ENCODE measurements around the gene DLEC1.
"Not testable (repeated sequence)": the region's sequence is repeated elsewhere in the genome, so short reads cannot be mapped to it uniquely, and the experiment has no call there.

The DLEC1 gene

DNA sequence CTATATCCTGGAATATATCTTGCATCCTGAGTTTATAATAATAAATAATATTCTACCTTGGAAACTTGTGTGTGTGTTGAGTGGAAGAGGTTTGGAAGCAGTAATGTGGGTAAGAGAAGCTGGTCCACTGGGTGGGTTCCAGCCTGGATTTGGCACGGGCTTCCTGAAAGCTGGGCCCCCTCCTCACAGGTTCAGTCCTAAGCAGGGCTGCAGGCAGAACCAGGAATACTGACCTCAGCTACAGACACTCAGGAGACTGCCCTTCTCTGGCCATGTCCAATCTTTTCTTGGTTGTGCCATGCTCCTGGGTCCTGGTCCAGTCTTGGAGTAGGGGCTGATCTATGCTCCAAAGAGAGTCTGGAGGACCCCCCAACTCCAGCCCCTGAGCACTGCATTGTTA lies 104.0 kb downstream of the DLEC1 start:
- no peak for DNase-seq

DNA sequence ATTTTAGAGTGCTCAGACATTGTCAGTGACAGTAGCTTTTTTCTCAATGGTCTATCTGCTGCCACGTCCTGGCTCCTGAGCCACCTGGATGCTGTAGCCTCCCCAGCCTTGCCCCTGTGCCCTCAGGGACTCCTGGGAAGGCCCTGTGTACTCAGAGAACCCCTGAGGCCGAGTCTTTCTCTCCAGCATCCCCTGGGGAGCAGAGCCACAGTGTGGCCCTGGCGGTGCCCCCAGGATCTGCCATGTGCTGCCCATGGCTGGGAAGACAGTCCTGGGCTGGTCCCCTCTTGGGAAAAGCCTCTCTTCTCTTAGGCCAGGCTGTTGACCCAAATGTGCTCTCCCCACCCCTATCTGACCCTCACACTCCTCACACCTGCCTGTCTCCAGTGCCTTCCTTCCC lies 104.5 kb downstream of the DLEC1 start:
- DNase-seq = no peak

DNA sequence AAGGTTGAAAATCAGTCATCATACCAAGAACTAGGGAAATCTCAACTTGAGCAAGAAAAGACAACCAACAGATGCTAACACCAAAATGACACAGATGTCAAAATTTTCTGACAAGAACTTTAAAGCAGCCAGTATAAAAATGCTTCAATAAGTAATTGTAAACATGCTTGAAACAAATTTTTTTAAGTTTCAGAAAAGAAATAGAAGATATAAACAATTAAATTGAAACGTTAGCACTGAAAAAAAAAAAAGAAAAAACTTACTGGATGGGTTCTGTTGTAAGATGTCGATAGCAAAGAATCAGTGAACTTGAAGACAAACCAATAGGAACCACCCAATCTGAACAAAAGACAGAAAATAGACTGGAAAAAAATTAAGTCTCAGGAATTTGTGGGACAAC lies 107.5 kb downstream of the DLEC1 start:
- no peak for DNase-seq

DNA sequence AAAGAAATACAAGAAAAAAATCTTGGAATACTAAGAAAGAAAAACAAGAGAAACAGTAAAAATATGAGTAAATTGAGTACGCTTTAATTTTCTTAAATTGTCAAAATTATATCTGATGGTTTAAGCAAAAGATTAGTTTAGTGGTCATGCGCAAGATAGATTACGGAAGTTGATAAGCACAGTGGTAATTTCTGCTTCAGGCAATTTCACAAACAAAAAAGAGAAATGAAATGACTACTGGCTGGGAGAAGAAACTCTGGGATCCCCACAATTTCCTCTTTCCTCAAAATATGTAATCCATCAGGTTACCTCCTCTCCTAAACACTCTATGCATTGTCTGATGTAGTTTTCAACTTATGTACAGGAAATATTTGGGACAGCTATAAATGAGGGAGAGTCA lies 108.4 kb downstream of the DLEC1 start:
- DNase-seq = no peak

DNA sequence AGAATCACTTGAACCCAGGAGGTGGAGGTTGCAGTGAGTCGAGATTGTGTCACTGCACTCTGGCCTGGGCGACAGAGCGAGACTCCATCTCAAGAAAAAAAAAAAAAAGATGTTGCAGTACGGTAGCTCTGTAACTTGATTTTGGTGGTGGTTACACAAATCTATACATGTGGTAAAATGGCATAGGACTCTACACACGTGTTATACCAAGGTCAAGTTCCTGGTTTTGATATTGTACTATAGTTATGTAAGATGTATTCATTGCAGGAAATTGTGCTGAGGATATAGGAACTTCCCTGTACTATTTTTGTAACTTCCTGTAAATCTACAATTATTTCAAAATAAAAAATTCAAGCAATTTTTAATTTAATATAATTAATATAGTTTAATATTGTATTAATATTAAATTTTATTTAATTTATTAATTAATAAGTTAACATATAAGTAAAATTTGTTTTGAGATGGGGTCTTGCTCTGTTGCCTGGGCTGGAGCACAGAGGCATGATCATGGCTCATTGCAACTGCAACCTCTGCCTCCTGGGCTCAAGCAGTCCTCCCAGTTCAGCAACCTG lies 109.4 kb downstream of the DLEC1 start:
- no peak for DNase-seq

DNA sequence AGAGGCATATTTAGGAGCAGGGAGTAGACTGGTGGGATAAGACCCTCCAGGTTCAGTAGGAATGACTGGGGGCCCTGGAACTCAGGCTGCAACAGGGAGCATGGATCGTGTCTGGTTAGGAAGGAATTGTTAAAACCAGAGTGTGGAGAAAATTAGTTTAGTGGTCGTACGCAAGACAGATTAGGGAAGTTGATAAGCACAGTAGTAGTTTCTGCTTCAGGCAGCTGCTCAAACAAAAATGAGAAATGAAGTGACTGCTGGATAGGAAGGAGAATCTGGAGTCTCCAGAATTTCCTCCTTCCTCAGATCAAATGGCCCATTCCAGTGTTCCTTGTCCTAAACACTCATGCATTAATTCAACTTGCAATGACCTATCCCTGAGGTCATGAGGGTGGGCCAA lies 110.7 kb downstream of the DLEC1 start:
- no peak for DNase-seq

DNA sequence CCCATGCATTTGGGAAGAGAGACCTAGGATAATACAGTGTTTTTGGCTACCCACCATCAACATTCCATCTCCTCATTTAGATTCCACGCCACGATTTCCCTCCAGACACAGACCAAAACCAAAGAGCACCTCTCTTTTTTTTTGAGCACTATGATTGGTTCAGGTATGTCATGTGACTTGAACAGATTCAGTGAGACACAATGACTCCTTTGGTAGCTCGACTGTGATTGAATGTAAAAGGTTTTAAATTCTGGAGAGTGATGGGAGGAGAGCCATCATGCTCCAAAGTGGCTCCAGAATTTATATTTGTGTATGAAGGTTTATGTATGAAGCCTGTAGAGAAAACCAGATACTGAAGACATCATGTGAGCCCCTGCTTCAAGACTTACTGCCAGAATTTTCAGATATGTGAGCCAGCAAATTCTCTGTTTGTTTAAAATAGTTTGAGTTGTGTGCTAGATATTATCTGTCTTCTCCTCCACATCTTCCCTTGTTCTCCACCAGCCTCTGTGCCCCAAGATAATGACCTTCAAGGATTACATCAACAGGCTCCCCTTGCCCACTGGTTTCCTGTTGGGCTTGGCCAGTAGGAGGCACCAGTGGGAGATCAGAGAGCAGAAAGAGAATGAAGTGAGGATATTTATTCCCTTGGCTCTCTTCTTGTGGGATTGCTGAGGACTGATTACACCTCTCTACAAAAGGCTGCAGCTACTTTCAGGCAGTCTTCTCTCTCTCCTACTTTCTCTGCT lies 111.9 kb downstream of the DLEC1 start:
- DNase-seq = no peak

DNA sequence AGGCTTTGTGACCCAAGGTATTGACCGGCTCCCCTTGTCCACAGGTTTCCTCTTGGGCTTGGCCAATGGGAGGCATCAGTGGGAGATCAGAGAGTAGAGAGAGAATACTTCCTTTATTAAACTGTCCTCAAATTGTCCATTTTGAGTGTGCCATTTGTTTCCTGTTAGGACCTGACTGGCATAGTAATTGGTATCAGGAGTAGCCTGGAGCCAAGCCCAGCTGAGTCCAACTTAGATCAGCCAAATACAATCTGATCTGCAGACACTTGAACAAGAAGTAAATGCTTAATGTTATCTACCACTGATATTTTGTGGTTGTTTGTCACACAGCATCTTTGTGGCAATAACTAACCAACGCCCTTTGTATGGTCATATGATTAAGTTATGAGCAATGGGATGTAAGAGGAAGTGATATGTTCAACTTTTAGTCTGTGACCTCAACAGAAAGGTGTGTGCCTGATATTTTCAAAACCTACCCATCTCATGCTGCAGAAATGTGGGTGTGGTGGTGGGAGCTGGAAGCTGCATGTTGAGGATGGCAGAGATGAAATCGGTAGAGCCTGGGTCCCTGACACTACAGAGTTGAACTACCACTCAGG lies 112.8 kb downstream of the DLEC1 start:
- no peak for DNase-seq

DNA sequence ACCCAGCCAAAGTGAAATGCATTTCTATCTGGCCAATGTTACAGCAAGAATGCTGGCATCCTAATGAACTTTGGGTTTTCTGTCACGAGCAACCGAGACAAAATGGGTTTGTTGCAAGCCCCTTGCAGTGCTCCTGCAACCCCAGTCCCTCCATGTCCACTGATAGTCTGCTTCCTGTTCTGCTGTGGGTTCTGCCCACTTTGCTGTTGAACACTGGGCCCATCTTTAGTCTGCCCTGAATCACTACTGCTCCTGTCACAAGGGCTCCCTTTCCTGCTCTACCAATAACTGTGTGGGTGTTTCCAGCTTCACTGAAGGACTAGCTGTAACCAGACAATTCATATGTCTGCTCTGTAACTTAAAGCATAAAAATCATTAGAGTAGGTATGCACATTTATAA lies 113.6 kb downstream of the DLEC1 start:
- no peak for DNase-seq

DNA sequence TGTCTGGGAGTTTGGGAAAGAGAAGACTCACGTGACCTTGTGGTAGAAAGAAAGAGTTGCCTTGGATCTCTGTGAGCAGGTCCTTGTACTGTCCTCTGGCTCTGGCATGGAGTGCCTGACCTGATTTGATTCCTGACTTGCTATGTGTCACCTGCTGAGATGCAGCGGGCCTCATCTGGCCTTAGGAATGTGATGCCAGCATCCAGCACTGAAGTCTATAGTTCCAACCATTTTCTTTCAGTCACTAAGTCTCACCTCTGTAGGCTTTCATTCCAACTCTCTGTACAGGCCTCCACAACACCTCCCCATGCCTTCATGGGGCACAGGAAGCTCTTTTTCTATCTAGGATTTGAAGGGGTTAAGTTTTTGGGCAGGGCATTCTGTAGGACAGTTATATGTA lies 114.2 kb downstream of the DLEC1 start:
- no peak for DNase-seq

DNA sequence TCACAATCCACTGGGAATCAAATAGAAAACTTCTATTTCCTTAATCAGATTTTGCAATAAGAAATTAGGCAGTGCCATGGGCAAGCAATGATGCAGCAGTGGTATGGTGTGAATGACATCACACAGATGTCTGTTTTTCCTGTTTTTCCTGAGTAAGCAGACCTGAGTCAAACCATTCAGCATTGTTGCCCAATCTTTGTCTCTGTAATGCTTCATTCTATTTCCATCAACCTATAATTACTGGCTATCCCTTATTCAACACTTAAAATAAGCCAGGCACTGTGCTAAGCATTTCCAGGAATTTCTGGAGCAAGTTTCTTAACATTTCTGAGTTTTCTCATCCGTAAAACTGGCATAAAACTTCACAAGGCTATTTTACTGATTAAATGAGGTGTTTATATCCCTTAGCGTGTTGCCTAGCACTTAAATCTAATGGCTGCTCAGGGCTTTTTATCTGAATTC lies 115.1 kb downstream of the DLEC1 start:
- no peak for DNase-seq

DNA sequence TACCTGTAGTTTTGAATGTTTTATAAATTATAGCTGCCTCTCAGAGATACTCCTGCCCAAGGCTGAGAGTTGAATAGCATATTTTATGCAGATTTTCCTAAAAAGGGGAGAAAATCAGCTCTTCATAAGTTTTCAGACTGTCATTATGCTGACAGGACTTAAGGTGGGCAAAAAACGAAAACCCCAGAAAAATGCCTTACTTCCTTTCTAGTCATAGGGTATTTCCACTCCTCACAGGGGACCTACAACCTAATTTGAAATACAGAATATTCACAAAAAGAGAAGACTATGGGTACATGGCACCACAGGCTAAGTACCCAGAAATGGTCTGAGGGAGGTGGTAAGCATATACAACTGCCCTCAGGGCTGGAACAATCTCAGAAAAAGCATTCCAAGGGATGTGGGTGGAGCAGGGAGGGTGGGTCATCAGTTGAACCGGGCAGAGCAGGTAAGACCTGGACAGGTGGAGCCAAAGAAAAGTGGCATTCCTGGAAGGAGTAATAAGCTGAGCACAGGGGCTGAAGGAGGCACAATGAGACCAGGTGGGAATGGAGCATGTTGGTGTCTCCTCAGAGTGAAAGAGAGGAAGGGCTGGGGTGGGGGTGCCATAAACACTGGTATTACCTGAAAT lies 115.7 kb downstream of the DLEC1 start:
- no peak for DNase-seq

DNA sequence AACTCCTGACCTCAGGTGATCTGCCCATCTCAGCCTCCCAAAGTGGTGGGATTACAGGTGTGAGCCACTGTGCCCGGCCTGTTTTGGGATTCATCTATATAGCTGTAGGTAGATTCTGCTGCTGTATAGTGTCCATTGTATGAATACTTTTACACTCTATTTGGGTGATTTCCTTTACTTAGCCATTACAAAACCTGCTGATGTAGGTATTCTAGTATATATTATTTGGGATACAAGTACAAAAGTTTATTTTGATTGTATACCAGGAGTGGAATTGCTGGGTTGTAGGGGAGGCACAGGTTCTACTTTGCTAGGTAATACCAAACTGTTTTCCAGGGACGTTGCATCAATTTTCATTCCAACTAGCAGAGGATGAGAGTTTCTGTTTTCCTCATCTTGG lies 116.8 kb downstream of the DLEC1 start:
- DNase-seq = no peak

DNA sequence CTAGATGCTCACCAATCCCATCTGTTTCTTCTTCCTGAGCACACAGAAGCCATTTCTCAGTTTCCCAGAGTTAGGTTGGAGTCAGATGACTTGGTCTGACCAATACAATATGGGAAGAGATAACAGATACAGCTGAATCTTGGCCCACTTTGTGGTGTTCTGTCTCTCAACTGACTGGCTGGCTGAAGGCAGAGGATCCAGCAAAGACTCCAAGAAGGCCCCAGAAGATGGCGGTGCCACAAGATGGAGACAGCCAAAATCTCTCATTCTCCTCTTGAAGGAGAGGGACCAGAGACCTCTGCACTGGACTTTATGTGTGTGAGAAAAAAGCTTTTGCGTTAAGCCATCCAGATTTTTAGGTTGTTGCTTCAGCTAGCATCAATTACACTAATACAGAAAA lies 118.1 kb downstream of the DLEC1 start:
- no peak for DNase-seq

DNA sequence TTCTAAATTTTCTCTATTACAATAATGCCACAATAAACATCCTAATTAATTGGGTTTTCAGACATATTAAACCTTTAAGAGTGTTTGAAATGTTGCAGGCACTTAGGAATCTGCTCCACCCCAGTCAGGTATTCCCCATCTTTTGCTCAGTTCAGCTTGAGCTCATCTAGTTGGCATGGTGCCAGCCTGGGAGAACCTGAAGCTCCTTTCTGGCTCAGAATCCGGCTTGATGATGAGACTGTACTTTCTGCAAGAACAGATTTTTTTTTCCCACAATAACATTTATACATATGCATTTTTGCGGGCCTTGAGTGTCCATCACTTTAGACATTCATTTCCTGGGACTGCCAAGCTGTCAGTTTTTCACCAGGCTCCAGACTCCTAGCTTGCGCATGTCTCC lies 118.6 kb downstream of the DLEC1 start:
- no peak for DNase-seq

DNA sequence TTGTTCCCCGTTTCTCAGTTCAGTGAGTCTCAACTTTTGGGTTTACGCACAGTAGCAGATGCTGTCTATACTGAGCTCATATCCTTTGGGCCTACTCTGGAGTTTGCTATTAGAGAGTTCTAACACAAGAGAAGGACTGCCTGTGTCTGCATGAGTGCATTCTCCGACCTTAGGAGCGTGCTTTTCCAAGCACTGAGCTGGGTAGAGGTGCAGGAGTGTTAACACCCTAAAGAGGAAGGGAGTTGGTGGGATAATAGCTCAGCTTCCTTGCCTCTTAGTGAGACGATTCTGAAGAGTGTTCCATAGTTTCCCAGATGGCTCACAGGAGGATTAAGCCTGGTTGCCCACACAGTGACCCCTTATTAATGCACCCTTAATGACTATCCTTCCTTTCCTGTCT lies 119.5 kb downstream of the DLEC1 start:
- no peak for DNase-seq

DNA sequence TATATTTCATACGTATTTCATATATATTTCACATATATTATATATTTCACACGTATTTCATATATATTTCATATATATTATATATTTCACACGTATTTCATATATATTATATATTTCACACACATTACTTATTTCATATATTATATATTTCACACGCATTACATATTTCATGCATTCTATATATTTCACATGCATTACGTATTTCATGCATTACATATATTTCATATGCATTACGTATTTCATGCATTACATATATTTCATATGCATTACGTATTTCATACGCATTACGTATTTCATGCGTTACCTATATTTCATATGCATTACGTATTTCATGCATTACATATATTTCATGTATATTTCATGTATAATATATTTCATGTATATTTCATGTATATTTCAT lies 121.7 kb downstream of the DLEC1 start:
- not testable (repeated sequence) for DNase-seq

DNA sequence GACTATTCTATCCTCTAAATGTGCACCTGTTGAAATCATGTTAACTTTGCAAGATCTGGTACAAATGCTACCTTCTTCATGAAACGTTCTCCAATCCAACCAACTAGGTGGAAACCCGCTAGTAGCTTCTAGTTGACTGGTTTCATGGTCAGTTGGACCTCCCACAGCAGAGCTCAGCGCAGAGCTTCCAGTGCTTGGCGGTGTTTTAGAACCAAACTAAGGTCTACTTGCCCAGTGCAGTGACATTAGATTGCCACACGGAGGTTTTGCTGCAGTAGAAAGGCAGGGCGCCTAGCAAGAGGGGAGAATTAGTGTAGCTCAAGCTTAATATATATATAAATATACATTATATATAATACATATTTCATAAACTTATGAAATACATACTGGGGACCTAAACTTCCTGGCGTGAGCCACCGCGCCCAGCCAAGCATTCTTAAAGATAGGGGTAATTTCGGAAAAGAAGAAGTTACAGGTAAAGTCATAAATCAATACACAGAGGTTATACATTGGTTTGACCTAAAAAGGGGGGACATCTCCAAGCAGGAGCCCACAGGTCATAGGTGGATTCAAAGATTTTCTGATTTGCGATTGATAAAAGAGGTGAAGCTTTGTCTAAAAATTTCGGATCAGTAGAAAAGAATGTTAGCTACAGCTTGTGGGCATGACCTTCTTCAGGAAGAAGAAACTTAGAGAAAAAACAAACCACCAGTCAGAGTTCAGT lies 124.3 kb downstream of the DLEC1 start:
- no peak for DNase-seq

DNA sequence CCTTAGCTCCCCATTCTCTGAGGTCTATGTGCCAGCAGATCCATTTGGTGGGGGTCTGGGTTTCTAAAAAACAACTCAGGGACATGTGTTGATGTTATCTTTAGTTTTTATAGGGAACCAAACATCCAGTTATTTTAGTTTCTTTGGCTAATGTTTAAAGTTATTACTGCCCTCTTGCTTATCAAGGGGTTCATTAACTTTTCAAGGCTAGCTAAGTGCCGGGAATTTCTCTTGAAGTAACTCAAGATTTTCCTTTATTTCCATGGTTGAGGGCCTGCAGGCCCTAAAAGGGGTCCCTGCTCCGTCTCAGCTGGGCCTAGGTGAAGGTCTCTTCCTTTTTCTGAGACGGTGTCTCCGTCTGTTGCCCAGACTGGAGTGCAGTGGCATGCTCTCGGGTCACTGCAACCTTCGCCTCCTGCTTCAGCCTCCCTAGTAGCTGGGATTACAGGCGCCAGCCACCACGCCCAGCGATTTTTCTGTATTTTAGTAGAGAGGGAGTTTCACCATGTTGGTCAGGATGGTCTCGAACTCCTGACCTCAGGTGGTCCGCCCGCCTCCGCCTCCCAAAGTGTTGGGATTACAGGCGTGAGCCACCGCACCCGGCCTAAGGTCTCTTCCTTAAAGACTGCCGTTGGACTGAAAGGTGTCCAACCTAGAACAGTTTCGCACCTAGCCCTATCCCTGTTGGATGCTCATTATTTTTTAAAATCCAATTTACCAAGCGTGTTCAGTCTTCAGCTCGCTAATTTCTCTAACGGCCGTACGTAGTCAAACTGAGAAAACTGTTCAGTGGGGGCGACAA lies 125.0 kb downstream of the DLEC1 start:
- no peak for DNase-seq

DNA sequence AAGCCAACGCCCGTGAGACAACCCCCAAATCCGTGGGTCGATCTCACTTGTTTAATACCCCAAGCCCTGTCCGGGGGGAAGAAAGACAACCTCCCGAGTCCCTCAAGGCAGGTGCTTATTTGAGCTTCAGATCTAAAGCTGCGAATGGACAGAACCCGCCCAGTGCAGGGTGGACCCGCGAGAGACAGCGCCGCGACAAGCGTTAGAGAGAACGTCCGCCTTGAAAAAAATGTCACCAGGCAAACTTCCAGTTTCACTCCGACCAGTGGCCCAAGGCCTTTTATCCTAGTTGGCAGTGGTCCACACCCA lies 125.6 kb downstream of the DLEC1 start:
- DNase-seq = no peak

DNA sequence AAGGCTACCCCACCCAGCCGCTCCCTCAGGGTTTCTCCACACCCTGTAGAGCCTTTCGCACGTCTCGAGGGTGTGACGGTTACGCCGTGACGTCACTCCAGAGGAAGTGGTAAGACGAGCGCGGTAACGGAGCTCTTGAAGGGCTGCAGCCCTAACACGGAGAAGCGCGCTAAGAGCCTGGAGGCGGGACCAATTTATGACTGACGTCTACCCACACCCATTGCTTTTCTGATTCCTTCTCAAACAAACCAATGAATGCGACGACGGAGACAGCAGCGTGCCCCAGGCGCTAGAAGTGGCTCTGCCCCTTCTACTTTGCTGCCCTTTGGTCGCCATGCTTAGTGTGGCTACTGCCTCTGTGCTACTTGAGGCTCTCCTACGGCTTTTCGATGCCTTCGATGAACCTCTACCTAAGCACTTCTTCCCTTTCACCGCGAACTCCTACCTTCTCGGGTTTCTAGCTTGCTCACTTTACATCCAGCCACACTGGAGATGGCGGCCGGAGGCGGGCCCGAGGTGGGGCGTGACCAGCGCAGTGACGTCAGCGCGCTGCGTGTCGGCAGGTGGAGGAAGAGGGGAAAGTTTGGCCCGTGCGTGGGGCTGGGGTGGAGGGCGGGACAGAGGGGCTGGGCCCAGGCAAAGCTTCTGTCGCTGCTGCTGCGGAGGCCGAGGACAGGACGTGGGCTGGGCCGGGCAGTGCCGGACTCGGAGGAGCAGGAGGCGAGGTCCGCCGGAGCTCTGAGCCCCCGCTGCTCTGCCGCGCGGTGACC lies 126.1 kb downstream of the DLEC1 start, which contains the start of gene OXSR1:
Gene OXSR1, plus strand, starts transcription at position 586 of the 770 bp plus-strand sequence. CDS start 340 bp downstream, outside the sequence.
- peak; percentile 92 for DNase-seq

Measured in NCI-H2107 (cell line).